Measurements from ENCODE around the gene DSCAM.

DSCAM gene

DNA sequence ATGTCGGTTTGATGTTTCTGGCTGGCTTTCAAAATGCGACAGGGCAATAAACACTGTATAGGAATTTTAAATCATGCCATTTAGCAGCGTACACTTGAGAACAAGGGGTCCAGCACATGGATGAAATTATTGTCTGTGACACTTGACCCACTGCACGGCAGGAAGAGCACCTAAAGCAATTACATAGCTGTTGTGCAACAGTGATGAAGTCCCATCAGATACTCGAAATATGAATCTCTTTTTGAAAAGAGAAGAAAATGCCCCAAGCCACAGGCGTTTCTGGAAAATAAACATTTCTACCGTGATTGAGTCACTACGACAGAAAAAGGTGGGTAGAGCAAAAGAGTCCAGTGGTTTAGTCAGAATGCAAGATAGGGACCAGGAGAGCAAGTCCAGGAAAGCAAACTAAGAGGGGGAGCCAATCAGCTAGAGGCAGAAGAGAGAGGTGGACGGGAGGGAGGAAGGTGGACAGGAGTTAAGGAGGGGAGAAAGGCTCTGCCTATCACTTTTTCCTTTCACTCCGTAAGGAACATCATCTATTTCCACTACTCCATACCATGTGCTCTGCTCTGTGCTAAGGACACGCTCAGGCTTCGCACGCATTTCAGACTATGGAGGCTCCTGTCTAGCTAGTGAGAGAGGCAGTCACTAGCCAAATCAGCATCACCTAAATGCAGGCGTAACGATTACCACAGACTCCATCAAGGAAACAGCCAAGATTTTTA is 6.4 kb downstream of the DSCAM start:
- no peak for DNase-seq (ENCODE audit: low spot score)

- no peak for DNase-seq (ENCODE audit: low spot score)
Observed at GRCh38 chr21:40839521-40839920, 7.4 kb downstream of the DSCAM start.

GRCh38 chr21:40837456-40837855 is 9.5 kb downstream of the DSCAM start:
- DNase-seq (ENCODE audit: low spot score), result no peak

- no peak for DNase-seq (ENCODE audit: low spot score)
Observed at GRCh38 chr21:40835184-40835694, 11.7 kb downstream of the DSCAM start.

DNA sequence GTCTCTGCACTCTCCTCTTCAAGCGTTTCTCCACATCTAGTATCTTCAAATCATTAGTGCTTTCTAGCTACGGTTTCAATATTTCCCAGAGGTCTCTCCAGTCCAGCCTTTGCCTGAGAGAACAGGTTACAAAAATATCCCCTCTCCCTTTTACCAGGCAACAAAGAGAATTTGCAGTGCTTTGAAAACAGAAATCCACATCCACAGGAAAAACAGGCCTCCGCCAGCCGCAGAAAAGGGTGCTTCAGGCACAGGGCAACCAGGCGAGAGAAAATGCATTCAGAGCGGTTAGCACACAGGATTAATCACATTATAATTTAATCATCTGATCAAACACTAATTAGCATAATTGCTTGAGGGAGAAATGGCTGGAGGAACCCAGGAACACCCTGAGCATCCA is 13.8 kb downstream of the DSCAM start:
- no peak for DNase-seq (ENCODE audit: low spot score)

GRCh38 chr21:40832316-40832715 is 14.6 kb downstream of the DSCAM start:
- DNase-seq (ENCODE audit: low spot score), result no peak

DNA sequence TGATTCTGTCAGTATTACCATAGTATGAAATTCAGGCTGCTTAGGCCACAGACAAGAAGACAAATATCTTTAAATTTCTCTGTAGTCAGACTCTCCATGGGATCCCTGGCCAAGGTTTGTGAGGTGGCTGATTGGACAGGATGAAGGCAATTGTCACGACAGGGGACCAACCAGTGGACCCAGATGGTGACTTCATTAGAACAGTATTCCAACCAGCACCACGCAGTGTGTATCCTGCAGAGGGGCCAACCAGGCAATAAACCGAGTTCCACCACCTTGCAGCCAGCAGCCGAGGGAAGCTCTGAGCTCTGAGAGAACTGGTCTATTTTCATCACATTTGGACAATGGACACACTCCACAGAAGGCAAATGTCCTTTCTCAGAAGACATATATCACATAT is 16.1 kb downstream of the DSCAM start:
- no peak for DNase-seq (ENCODE audit: low spot score)

DNA sequence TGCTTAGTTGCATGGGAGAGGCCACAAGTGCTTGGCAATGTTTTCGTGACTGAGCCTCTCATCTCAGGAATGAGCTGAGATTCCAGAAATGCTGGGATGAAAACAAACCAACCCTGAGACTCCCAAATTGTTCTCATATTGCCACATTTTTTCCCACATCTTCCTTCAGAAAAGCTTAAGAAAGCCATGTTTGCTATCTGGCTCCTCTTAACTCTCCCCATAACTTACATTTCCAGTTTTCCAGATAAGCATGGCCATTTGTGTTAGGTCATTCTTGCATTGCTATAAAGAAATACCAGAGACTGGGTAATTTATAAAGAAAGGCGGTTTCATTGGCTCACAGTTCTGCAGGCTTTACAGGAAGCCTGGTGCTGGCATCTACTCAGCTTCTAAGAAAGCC is 17.2 kb downstream of the DSCAM start:
- DNase-seq (ENCODE audit: low spot score), result no peak

GRCh38 chr21:40829308-40829707 is 17.6 kb downstream of the DSCAM start:
- DNase-seq (ENCODE audit: low spot score), result no peak

DNA sequence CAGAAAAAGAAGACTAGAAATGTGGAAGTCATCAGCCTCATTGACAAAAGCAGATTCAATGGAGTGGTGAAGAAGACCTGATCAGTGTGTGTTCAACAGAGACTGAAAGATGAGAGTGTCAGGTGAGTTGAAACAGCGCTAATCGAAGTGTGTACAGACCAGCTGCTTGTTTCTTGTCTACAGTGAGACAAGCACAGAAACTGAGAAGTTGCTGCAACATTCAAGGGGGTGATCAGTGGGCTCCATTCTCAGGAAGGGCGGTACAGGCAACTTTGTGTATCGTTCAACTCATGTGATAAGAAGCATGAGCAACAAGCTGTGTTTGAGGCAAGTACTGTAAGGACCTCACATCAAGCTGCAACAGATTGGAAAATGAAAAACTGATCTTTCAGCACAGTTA is 19.4 kb downstream of the DSCAM start:
- no peak for DNase-seq (ENCODE audit: low spot score)

DNA sequence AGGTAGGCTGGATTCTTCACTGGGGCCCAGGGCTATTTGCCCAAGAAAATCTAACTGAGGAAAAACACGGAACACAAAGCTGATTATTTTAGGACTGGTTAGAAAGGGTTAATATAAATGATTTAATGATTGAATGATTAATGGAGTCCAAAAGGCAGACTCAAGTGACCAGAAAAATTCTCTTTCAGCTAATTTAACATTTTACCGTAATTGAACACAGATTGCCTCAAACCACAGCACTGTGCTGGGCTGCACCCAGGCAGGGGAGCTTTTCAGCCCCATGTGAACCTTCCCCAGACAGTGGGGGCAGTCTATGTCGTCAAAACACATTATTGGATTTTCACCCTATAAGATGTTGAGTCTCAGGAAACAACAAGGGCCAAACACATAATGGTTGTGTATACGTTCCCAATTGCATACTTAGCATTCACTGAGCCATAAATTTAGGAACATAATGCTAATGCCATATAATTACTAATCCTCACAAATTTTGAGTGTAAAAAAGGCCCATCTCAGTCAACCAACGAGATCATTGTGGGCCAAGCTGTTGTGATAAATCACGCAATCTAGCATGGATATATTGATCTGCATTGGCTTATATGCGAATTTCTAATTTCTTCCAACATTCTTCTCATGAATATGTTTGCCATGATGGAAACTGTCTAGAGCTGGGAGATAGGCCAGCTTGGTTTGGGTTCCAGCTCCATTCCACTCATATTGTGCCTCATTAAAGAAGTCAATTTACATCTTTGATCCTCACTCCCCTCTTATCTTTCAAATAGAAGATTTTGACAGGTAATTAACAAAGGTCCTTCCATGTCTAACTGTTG is 27.7 kb downstream of the DSCAM start:
- no peak for DNase-seq (ENCODE audit: low spot score)

- DNase-seq (ENCODE audit: low spot score), result no peak
Observed at GRCh38 chr21:40813918-40814317, 33.0 kb downstream of the DSCAM start.

DNA sequence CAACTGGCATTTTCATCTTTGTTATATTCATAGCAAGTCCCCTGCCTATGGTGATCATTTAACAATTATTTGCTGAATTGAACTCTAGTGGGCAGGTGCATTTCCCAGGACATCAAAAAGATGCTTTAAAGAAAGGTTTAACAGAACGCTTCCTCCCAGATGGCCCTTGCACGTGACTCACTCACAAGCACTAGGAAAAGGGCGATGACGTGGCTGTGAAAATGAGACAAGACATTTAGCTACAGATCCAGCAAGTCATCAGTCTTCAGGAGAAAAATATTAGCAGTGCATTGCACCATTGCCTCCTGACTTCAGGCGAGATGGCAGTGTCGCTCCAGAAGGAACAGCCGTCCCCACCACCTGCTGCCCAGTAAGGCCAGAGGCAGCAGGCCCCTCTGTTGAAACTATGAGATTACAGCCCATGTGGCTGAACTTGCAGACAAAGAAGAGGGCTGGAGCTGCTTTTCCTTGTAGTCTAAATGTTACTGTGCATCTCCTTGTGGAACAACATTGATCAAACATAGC is 37.2 kb downstream of the DSCAM start:
- no peak for DNase-seq (ENCODE audit: low spot score)

DNA sequence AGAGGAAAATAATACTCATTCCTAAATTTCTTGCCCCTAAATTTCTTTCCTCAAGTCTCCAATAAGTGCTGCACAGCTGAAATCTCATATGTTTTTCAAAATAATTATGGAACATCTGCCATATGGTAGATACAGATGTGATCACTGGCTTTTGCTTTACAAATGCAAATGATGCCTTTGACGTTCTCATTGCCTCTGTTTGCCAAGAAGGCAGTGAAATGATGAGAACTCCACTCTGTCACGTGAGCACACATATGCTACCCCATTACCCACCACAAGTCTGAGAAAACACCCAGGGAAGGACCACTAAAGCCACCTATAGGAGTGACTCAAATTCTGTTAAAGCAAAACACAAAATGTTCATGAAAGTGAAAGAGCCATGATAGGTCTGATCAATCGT is 43.9 kb downstream of the DSCAM start:
- DNase-seq (ENCODE audit: low spot score), result no peak

DNA sequence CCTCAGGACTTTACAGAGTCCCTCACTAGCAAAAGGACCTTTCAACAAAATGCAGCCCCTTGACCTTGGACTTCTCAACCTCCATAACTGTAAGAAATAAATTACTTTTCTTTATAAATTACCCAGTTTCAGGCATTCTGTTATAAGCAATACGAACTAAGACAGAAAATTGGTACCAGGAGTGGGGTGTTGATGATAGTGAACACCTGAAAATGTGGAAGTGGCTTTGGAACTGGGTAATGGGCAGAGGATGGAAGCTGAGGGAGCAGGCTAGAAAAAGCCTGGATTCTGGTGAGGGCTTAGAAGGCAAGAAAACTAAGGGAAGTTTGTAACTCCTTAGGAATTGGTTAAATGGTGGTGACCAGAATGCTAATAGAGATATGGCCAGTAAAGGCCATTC is 46.8 kb downstream of the DSCAM start:
- no peak for DNase-seq (ENCODE audit: low spot score)

- DNase-seq (ENCODE audit: low spot score), result no peak
Observed at GRCh38 chr21:40797891-40798290, 49.1 kb downstream of the DSCAM start.

GRCh38 chr21:40797410-40797809 is 49.5 kb downstream of the DSCAM start:
- no peak for DNase-seq (ENCODE audit: low spot score)

GRCh38 chr21:40796464-40796863 is 50.5 kb downstream of the DSCAM start:
- no peak for DNase-seq (ENCODE audit: low spot score)

GRCh38 chr21:40795313-40795712 is 51.6 kb downstream of the DSCAM start:
- no peak for DNase-seq (ENCODE audit: low spot score)

- no peak for DNase-seq (ENCODE audit: low spot score)
Observed at GRCh38 chr21:40792691-40793456, 54.1 kb downstream of the DSCAM start.

GRCh38 chr21:40788635-40789034 is 58.3 kb downstream of the DSCAM start:
- no peak for DNase-seq (ENCODE audit: low spot score)

GRCh38 chr21:40783404-40783803 is 63.6 kb downstream of the DSCAM start:
- no peak for DNase-seq (ENCODE audit: low spot score)
